ENCODE measurements around the gene DAO.

The DAO gene

DNA sequence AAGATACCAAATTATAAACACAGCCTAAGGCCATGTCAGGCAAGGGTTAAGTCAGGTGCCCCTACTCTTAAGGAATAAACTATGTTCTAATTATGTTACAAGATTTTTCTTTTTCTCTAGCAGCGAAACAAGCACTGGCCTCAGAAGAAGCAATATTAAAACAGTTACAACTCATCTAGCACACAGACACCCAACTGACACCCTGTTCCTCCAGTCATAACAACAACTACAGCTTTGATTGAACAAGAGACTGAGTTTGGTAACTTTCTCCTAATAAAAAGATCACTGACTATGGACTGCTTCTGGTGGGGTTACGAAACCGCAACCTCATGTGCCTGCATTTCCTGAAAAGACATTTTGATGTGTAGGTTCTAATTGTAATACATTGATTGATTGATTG lies 3.3 kb upstream of the DAO start:
- DNase-seq: no peak

DNA sequence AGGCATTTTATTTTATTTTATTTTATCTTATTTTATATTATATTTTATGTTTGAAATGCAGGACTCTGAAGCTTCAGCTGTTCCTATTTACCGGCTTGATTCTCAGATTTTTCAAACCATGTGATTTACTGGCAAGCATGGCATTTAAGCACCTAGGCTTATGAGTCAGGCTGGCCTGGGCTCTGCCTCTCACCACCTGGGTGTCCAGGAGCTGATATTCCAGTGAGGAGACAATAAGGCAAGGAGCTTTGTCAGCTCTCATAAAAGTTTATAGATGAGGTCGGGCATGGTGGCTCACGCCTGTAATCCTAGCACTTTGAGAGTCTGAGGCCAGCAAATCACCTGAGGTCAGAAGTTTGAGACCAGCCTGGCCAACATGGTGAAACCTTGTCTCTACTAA lies 2.1 kb downstream of the DAO start:
- DNase-seq: no peak

DNA sequence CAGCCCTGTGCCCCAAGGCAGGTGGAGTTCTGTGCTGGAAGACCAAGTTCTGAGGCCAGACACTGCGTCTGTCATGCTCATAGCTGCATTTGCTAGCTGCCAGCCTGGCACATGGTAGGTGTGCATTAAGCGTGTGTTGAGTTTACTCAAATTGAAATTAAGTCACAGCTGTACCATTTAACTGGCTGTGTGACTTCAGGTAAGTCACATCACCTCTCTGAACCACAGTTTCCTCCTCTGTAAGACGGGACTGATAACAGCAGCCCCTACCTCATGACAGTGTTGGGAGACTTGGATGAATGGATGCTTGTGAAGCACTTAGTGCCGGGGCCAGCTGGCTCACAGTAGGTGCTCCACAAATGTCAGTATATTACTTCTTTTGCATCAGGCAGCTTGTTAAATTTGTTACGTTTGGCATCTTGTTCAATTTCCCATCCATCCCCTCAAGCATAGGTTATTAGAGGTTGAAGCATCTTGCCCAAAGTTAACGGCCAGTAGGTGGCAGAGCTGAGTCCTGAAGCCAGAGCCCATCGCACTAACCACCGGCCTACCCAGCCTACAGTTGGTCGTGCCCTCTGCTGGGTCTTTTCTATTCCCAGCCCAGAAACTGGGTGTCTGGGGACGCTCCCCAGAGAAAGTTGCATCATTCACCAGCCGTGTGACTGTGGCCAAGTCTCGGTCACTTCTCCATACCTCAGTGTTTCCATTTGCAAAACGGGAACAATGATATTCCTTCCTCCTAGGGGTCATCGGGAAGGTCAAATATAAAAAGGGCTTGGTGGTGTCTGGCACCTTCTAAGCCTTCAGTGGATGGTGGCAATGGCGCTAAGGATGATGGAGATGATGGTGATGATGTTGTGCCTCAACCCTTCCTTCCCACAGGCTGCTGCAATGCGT lies 4.5 kb downstream of the DAO start:
- peak; percentile 76 for DNase-seq

DNA sequence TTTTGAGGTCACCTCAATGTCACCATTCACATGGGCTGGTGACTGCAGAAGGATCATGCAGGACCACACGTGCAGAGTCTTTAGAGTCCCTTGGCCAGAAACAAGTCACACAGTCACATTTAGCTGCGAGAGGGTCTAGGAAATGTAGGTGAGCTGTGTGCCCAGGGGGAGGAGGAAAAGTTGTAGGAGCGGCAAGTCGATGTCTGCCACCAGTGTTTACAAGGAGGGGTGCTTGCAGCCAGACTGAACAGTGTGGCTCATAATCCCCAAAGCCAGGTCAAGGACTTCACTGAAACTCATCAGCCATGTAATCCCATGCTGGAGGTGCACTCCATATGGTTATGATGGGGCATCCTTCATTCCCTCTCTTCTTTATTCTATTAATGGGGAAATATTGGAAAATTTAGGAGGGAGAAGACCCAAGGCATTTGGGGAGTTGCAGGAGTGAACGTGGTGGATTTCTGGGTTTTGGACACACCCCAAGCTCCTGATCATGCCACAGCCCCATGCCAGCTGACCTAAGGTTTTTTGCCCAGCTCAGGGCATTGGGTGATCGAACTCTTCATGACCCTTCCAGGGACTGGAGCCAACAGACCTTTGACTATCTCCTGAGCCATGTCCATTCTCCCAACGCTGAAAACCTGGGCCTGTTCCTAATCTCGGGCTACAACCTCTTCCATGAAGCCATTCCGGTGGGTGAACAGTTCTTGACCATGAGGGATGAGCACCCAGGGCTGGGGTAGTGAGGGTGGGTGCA lies 7.2 kb downstream of the DAO start:
- no peak for DNase-seq

DNA sequence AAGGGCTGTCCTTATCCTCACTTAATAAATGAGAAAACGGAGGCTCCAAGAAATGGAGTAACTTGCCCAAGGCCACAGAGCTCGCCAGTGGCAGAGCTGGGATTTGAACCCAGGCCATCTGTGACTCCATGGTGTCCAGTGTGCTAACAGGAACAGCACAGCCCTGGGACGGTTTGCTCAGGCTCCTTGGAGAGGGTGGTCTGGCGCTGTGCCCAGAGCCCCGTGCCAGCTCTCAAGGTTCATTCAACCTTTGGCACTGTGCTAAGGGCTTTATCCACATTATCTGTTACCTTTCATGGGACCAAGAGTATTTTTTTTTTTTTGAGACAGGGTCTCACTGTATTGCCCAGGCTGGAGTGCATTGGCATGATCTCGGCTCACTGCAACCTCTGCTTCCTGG lies 8.1 kb downstream of the DAO start:
- DNase-seq: no peak

DNA sequence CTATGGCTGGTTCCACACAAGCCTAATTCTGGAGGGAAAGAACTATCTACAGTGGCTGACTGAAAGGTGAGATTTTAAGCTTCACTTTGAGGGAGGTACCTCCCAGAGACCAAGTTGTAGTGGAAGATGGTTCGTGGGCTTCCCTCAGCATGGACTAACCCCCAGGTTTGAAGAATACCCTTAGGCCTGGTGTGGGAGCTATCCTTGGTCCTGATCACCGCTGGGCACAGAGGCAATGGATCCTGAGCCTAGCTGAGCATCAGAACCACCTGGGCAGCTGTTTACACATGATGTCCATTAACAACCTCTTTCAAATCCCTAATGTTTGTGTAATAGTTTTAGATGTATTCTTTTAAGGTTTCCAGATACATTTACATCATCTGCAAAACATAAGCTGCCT lies 10.3 kb downstream of the DAO start:
- no peak for DNase-seq

DNA sequence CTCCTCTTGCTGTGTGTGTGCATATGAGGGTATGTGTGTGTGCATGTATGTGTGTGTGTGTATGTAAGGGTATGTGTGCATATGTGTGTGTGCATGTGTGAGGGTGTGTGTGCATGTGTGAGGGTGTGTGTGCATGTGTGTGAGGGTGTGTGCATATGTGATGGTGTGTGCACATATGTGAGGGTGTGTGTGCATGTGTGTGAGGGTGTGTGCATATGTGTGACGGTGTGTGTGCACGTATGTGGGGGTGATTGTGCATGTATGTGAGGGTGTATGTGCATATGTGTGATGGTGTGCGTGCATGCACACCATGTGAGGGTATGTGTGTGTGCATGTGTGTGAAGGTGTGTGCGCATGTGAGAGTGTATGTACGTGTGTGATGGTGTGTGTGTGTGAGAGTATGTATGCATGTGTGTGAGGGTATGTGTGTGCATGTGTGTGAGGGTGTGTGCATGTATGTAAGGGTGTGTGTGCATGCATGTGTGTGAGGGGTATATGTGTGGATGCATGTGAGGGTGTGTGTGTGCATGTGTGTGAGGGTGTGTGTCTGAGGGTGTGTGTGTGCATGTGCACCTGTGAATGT lies 15.4 kb downstream of the DAO start:
- no peak for DNase-seq

DNA sequence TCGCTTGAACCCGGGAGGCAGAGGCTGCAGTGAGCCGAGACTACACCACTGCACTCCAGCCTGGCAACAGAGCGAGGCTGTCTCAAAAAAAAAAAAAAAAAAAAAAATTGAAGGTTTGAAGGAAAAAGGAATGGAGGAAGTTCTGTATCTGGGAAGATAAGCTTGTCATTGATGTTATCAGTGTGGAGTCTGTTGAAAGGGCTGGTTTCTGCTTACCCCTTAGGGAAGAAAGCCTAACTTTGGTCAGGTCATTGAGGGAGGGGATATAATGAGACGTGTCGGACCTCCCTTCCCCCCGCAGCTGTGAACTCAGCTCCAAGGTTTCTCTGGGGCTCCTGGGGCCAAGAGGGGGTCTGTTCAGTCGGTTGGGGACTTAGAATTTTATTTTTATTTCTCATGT lies 16.4 kb downstream of the DAO start:
- no peak for DNase-seq

DNA sequence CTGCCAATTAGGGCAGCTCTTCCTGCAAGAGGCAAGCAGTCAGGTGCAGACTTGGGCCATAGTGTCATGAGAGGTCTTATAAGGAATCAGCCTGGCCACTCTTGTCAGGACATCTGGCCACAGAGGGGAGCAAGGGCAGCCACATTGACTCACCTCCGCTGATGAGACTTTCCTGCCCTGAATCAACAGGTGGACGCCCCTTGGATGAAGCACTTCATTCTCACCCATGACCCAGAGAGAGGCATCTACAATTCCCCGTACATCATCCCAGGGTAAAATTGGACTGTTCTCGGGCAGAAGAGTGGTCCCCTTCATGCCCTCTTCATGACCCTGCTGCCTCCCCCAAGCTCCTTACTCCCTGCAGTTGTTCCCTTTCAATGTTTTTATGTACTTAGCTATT lies 16.9 kb downstream of the DAO start:
- DNase-seq: no peak

DNA sequence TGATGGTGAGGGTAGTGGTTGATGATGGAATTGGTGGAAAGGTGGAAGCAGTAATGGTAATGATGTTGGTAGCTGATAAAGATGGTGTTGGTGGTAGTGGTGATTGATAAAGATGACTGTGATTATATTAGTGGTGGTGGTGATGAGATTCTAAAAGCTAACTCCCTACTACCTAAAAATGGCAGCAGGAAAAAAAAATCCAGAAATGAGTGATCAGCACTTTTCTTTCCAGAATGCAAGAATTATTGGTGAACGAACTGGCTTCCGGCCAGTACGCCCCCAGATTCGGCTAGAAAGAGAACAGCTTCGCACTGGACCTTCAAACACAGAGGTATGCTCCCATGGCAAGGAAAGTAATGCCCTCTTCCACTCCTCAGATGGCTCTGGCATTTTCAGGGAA lies 19.3 kb downstream of the DAO start:
- DNase-seq: no peak

DNA sequence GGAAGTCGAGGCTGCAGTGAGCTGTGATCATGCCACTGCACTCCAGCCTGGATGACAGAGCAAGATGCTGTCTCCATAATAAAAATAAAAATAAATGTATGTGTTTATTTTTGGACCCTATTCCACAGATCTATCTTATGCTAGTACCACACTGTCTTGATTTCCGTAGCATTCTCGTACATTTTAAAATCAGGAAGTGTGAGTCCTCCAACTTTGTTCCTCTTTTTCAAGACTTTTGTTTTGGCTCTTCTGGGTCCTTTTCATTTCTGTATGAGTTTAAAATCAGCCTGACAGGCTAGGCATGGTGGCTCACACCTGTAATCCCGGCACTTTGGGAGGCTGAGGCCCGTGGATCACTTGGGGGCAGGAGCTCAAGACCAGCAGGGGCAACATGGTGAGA lies 25.8 kb downstream of the DAO start:
- no peak for DNase-seq

DNA sequence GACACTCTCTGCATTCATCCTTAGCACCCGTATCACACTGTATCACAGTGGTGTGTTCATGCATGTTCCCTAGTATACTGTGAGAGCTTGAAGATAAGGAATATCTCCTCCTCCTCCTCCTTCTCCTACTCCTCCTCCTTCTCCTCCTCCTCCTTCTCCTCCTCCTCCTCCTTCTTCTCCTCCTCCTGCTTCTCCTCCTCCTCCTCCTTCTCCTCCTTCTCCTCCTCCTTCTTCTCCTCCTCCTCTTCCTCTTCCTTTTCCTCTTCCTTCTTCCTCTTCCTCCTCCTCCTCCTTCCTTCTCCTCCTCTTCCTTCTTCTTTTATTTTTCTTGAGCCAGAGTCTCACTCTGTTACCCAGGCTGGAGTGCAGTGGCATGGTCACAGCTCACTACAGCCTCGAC lies 27.1 kb downstream of the DAO start:
- no peak for DNase-seq

DNA sequence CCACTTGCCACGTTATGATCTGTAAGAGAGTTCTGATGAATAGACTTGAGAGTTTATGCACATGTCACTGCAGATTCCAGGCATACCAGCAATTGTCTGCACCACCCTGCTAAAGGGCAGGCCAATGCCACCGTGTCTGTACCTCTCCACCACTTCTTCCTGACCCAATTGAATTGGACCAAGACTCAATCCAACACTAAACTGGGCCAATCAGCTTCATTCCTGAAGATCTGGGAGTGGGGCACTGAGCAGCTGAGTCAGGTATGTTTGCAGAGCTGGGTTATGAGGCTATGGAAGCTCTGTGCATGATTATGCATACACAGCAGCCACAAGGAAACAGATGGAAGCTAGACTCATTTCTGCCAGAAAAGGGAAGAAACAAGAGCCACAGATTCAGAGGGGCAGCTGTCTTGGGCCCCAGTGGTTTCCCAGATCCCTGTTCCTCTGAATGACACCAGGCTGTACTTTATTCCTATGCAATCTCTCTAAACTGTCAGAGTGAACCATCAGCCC lies 28.0 kb downstream of the DAO start:
- DNase-seq: no peak

DNA sequence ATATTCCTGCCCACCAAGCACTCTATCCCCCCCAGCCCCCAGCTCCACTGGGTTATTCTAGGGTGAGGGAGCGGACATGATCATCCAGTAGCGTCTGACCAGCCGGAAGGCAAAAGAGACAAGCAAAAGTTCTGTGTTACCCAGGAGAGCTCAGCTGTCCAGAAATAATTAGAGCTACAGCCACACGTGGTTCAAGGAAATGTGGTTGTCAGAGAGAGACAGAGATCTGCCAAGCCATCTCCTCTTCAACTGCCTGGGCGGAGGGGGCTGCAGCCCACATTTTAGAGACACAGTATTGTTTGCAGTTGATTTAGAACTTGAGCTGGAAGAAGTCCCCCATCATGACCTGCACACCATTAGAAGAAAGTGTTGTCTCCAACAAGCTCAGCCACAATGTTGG lies 30.4 kb downstream of the DAO start:
- no peak for DNase-seq

DNA sequence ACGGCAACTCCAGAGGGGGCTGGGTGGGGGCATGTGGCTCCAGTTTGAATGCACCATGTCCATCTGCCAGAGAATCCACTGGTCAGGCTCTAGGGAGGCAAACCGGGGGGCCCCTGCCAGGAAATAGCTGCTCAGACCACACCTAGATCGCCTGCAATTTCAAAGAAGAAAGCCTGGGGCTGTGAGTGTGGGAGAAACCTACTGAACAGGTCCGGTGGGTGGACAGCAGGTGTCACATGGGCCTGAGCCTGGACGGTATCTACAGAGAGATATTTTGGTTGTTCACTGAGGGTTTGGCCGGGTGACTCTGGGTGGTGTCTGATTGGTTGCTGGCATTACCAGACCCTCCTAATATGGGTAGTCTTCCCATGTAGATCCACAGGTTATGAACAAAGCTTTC lies 32.0 kb downstream of the DAO start:
- DNase-seq: no peak

DNA sequence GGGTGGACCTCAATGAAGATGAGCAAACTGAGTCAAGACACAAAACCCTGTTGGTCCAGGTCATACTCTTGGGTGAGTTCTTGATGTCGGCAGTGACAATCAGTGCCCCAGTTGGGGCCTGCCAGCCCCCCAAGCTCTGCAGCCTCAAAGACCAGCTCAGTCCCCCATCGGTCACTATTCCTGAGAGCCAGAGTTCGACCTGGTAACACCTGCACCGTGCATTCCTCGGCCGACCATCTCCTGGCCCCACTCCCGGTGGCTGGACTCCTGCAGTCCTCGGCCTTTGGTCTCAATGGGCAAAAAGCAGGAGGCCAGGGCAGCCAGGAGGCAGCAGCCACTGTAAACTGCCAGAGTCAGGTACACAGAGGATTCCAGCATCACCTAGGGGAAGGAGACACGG lies 32.5 kb downstream of the DAO start:
- no peak for DNase-seq

DNA sequence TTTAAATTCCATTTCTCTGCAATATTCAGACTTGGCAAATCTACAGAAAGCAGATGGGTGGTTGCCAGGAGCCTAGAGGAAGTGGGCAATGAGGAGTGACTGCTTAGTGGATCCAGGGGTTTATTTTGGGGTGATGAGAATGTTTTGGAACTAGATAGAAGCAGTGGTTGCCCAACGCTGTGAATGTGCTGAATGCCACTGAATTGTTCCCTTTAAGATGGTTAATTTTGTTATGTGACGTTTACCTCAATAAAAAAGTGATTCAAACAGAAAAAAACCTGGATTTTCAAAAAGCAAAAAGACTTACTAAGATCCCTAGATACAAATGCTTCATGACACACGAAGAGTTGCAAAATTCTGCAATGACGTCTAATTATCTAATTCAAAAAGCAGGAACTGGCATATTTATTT lies 34.2 kb downstream of the DAO start:
- no peak for DNase-seq

DNA sequence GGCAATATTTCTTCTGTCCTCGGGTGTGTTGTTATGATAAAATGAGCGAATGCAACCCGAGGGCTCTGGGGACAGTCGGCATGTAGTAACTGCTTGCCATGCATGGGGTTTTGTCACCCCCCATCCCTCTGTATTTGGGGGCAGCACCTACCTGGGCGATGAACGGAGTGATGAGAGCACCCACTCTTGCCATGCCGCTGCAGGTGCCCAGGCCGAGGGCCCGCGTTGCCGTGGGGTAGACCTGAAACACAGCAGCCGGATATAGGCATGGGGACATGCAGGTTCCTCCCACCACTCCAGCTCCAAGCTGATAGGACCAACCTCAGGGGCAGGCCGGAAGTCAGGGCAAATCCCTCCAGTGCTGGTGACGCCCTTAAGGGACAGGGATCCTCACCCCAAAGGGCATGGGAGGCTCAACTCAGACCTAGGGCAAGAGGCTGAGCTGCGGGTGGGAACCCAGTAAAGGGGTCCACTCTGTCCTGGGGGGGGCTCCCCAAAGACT lies 35.8 kb downstream of the DAO start:
- no peak for DNase-seq

DNA sequence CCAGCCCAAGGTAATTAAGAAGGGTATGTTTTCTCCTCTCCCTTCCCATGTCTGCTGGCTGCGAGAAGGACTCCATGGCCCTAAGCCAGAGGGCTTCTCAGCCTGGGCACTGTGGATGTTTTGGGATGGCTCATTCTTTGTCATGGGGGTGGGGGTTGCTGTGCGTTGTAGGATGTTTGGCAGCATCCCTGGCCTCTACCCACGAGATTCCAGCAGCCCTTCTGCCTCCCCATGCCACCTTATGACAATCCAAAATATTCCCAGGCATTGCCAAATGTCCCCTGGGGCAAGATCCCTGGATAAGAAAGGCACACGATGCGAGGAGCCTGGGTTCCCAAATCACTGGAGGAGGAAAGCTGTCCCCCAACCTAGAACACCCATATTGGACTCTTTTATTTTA lies 36.4 kb downstream of the DAO start:
- DNase-seq: no peak

DNA sequence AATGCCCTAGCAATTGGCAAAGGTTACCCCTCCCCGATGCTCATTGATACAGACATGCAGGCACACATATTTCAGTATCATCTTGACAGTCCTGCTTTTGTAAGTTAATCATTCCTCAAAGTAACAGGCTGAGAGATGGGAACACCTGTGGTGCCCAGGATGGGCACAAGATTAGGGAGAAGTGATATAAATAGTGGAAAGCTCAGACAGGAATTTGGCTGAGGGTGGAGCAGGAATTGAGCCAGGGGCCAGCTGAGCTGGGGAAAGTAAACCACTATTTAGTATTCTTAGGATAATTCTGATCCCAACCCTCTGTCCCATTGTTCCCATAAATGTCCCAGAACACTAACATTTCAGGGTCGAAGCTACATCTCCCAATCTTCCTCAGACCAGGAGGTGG lies 38.3 kb downstream of the DAO start:
- no peak for DNase-seq

DNA sequence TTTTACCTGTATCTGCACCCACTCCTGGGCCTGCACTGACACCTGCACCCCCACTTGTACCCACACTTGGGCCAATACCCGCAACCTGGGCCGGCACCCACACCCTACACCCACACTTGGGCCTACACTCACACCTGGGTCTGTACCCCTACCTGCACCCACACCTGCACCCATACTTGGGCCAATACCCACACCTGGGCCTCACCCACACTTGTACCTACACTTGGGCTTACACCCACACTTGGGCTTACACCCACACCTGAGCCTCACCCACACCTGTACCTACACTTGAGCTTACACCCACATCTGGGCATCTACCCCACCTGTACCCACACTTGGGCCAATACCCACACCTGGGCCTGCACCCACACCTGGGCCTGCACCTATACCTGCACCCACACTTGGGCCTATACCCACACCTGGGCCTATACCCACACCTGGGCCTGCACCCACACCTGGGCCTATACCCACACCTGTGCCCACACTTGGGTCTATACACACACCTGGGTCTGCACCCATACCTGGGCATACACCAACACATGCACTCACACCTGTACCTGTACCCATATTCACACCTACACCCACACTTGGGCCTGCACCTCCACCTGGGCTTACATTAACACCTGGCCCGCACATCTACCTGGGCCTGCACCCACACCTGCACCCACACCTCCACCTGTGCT lies 39.2 kb downstream of the DAO start:
- DNase-seq: no peak

DNA sequence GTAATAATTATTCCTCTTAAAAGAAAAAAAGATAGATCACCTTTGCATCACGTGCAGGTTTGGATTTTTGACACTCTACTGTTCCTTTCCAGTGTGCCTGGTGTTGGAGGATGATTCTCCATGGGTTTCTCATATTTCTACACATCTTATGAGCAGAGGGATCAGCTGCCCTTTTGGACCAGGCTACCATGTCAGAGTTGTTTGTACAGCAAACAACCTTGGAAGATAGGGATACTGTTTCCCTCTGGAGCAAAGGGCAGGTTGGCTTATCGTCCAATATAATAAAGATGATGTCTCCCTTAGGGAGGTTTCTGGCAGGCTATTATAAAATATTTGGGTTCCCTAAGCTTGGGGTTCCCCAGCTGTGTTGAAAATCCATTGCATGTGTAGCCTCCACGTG lies 42.1 kb downstream of the DAO start:
- DNase-seq: no peak

DNA sequence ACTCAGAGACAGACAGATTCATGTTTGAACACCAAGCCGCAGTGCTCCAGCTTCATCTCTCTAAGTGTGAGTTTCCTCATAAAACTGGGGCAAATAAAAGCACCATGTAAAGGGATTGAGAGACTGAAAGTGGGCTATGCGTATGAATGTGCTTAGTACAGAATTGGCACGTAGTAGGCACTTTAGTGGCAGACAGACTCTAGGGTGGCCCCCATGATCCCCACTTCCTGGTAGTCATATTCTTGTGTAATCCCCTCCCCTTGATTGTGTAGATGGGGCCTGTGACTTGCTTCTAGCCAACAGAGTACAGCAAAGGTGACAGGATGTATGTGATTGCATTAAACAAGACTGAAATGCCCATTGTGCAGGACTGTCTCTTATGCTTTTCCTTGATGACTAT lies 43.0 kb downstream of the DAO start:
- no peak for DNase-seq

All from stimulated activated CD4-positive, alpha-beta T cell treated with anti-CD3 and anti-CD28 coated beads, Interleukin-4, amount 100 ng/mL, for 24 hours (primary cell).